Activated CD4-positive, alpha-beta T cell treated with anti-CD3 and anti-CD28 coated beads for 36 hours (primary cell): ENCODE results near the gene DGKI. TPM values are rescaled to one million over a fixed set of nuclear protein-coding genes. Genes with fewer than 3 reads are reported as not detected.

Source experiments
- ATAC-seq: fragments of 200-7000 bp; cut with Tn5 transposase; one replicate; pipeline ENCODE4 v1.10.0; 2021; ENCODE audit warnings: mild to moderate bottlenecking, moderate library complexity
- CTCF ChIA-PET: fragments of 350-600 bp; sonication (Branson Sonifier 250); formaldehyde crosslinking; loops from one replicate; lab custom pipeline; 2021; ENCODE audit warnings: antibody characterized with exemption; lab: Charles Lee
- POLR2A ChIA-PET: fragments of 350-600 bp; sonication (Branson Sonifier 250); formaldehyde crosslinking; loops from one replicate; lab custom pipeline; 2021; ENCODE audit warnings: antibody characterized with exemption, inconsistent platforms; lab: Charles Lee
- DNase-seq: peaks from one replicate; pipeline ENCODE4 v3.0.0-alpha.2; 2020
- H3K27ac Mint-ChIP-seq: one replicate; pipeline ENCODE4 v1.8.0; 2021; ENCODE audit warnings: mixed read lengths
- H3K27me3 Mint-ChIP-seq: one replicate; pipeline ENCODE4 v1.8.0; 2021; ENCODE audit warnings: mixed read lengths
- H3K36me3 Mint-ChIP-seq: one replicate; pipeline ENCODE4 v1.8.0; 2021; ENCODE audit warnings: low read depth, mixed read lengths
- H3K4me1 Mint-ChIP-seq: one replicate; pipeline ENCODE4 v1.8.0; 2021; ENCODE audit warnings: mixed read lengths
- H3K4me3 Mint-ChIP-seq: one replicate; pipeline ENCODE4 v1.8.0; 2021; ENCODE audit warnings: mild to moderate bottlenecking, moderate library complexity, mixed read lengths
- H3K9me3 Mint-ChIP-seq: one replicate; pipeline ENCODE4 v1.8.0; 2021; ENCODE audit warnings: low read depth, mixed read lengths
- intact Hi-C, 2 experiments: fragments of 100-400 bp; cut with DNase I in 1 of 2; cut with micrococcal nuclease in 1 of 2; formaldehyde crosslinking; loops; one replicate each; pipeline versions ENCODE4 v1.14.2 to v1.15.1; 2022 to 2024; cut with DNase I, micrococcal nuclease
- total RNA-seq, 2 experiments: library from RNA; stranded (reverse); gene quantifications; one replicate each; pipeline ENCODE4 v1.2.3, GENCODE V29; 2021

The DGKI gene
- total RNA-seq, 2 experiments from 2014 or later = 2.9 to 3.0 TPM

GRCh38 chr7:137871170-137871915 lies 24.6 kb upstream of the DGKI start:
- Mint-ChIP-seq H3K27me3 (no peaks in the 10 kb centered on the region), H3K27ac (no peak overlapping the region), H3K9me3 (peaks cover 2% of the 10 kb centered on the region), H3K4me1 (peaks cover 16% of the 10 kb centered on the region), H3K36me3 (peaks cover 35% of the 10 kb centered on the region), H3K4me3 (no peak overlapping the region)
- ATAC-seq (no peak), DNase-seq (no peak)
- intact Hi-C loops = no loop called here
- ChIA-PET CTCF (interaction anchor here (1.9 kb wide), 1 partner anchor 19 kb away, joined by 5 read pairs; no protein-coding TSS in a partner anchor), POLR2A (interaction anchor here (0.7 kb wide), 1 partner anchor 19 kb away, joined by 4 read pairs; no protein-coding TSS in a partner anchor)

GRCh38 chr7:137870684-137871083 lies 23.9 kb upstream of the DGKI start:
- DNase-seq (no peak), ATAC-seq (no peak)
- Mint-ChIP-seq H3K4me1 (peaks cover 16% of the 10 kb centered on the region), H3K27me3 (no peaks in the 10 kb centered on the region), H3K9me3 (peaks cover 4% of the 10 kb centered on the region), H3K27ac (no peak overlapping the region), H3K36me3 (peaks cover 40% of the 10 kb centered on the region), H3K4me3 (no peak overlapping the region)
- intact Hi-C loops = no loop called here
- ChIA-PET CTCF (interaction anchor here (1.9 kb wide), 1 partner anchor 20 kb away, joined by 5 read pairs; no protein-coding TSS in a partner anchor), POLR2A (no interaction called here)

GRCh38 chr7:137870078-137870477 lies 23.3 kb upstream of the DGKI start:
- H3K27ac Mint-ChIP-seq = no peak overlapping the region
- intact Hi-C loops = no loop called here
- CTCF ChIA-PET = interaction anchor here (1.9 kb wide), 1 partner anchor 20 kb away, joined by 5 read pairs; no protein-coding TSS in a partner anchor
- no peak overlapping the region for H3K4me3 Mint-ChIP-seq
- DNase-seq (no peak), ATAC-seq (no peak)
- H3K27me3 Mint-ChIP-seq = no peaks in the 10 kb centered on the region
- H3K36me3 Mint-ChIP-seq = peaks cover 38% of the 10 kb centered on the region
- POLR2A ChIA-PET = no interaction called here
- peaks cover 4% of the 10 kb centered on the region for H3K9me3 Mint-ChIP-seq
- peaks cover 16% of the 10 kb centered on the region for H3K4me1 Mint-ChIP-seq

- no peak overlapping the region for H3K27ac Mint-ChIP-seq
- peaks cover 16% of the 10 kb centered on the region for H3K4me1 Mint-ChIP-seq
- H3K36me3 Mint-ChIP-seq = peaks cover 36% of the 10 kb centered on the region
- no peak overlapping the region for H3K4me3 Mint-ChIP-seq
- peaks cover 4% of the 10 kb centered on the region for H3K9me3 Mint-ChIP-seq
- CTCF ChIA-PET = interaction anchor here (1.9 kb wide), 1 partner anchor 21 kb away, joined by 5 read pairs; no protein-coding TSS in a partner anchor
- ATAC-seq (no peak), DNase-seq (no peak)
- no peaks in the 10 kb centered on the region for H3K27me3 Mint-ChIP-seq
- intact Hi-C loops = no loop called here
- POLR2A ChIA-PET = no interaction called here
Observed at GRCh38 chr7:137869260-137869659, 22.5 kb upstream of the DGKI start.

GRCh38 chr7:137867289-137867688 lies 20.5 kb upstream of the DGKI start:
- Mint-ChIP-seq H3K4me1 (peaks cover 4% of the 10 kb centered on the region), H3K4me3 (no peak overlapping the region), H3K36me3 (peaks cover 29% of the 10 kb centered on the region), H3K9me3 (peaks cover 4% of the 10 kb centered on the region), H3K27me3 (no peaks in the 10 kb centered on the region), H3K27ac (no peak overlapping the region)
- ATAC-seq (no peak), DNase-seq (no peak)
- CTCF ChIA-PET = no interaction called here
- POLR2A ChIA-PET = no interaction called here
- intact Hi-C loops = no loop called here

- CTCF ChIA-PET = no interaction called here
- ATAC-seq (no peak), DNase-seq (no peak)
- peaks cover 4% of the 10 kb centered on the region for H3K9me3 Mint-ChIP-seq
- POLR2A ChIA-PET = no interaction called here
- H3K4me3 Mint-ChIP-seq = no peak overlapping the region
- H3K4me1 Mint-ChIP-seq = peaks cover 2% of the 10 kb centered on the region
- intact Hi-C loops = no loop called here
- H3K27me3 Mint-ChIP-seq = no peaks in the 10 kb centered on the region
- H3K27ac Mint-ChIP-seq = no peak overlapping the region
- peaks cover 25% of the 10 kb centered on the region for H3K36me3 Mint-ChIP-seq
Observed at GRCh38 chr7:137865764-137866163, 19.0 kb upstream of the DGKI start.

- ATAC-seq = no peak
- intact Hi-C loops = no loop called here
- POLR2A ChIA-PET = no interaction called here
- CTCF ChIA-PET = interaction anchor here (0.7 to 1.1 kb wide), 3 partner anchors 38 to 1899 kb away, joined by 3 to 5 read pairs (median 4); no protein-coding TSS in a partner anchor
- DNase-seq = no peak
- no peaks in the 10 kb centered on the region for H3K4me1 Mint-ChIP-seq
- no peak overlapping the region for H3K4me3 Mint-ChIP-seq
- H3K9me3 Mint-ChIP-seq = peaks cover 2% of the 10 kb centered on the region
- no peak overlapping the region for H3K27ac Mint-ChIP-seq
- peaks cover 20% of the 10 kb centered on the region for H3K36me3 Mint-ChIP-seq
- no peaks in the 10 kb centered on the region for H3K27me3 Mint-ChIP-seq
Observed at GRCh38 chr7:137862964-137863363, 16.2 kb upstream of the DGKI start.

GRCh38 chr7:137862358-137862757 lies 15.6 kb upstream of the DGKI start:
- peaks cover 14% of the 10 kb centered on the region for H3K36me3 Mint-ChIP-seq
- H3K9me3 Mint-ChIP-seq = peaks cover 2% of the 10 kb centered on the region
- H3K4me3 Mint-ChIP-seq = no peak overlapping the region
- ChIA-PET CTCF (interaction anchor here (0.8 to 1.1 kb wide), 2 partner anchors 206 to 1899 kb away, joined by 3 to 4 read pairs; no protein-coding TSS in a partner anchor), POLR2A (no interaction called here)
- no peaks in the 10 kb centered on the region for H3K4me1 Mint-ChIP-seq
- intact Hi-C loops = no loop called here
- H3K27me3 Mint-ChIP-seq = no peaks in the 10 kb centered on the region
- ATAC-seq (no peak), DNase-seq (no peak)
- no peak overlapping the region for H3K27ac Mint-ChIP-seq

- Mint-ChIP-seq H3K4me3 (no peak overlapping the region), H3K4me1 (no peaks in the 10 kb centered on the region), H3K36me3 (peaks cover 2% of the 10 kb centered on the region), H3K9me3 (no peaks in the 10 kb centered on the region), H3K27me3 (no peaks in the 10 kb centered on the region), H3K27ac (no peak overlapping the region)
- no peak for ATAC-seq
- intact Hi-C loops = no loop called here
- ChIA-PET CTCF (no interaction called here), POLR2A (no interaction called here)
- no peak for DNase-seq
Observed at GRCh38 chr7:137860542-137860941, 13.8 kb upstream of the DGKI start.

- Mint-ChIP-seq H3K4me3 (no peak overlapping the region), H3K27me3 (peaks cover 18% of the 10 kb centered on the region), H3K9me3 (no peaks in the 10 kb centered on the region), H3K4me1 (peaks cover 4% of the 10 kb centered on the region), H3K36me3 (no peaks in the 10 kb centered on the region), H3K27ac (no peak overlapping the region)
- ChIA-PET CTCF (interaction anchor here (1.4 kb wide), 1 partner anchor 13 kb away, joined by 3 read pairs; no protein-coding TSS in a partner anchor), POLR2A (interaction anchor here (0.6 kb wide), 1 partner anchor 18 kb away, joined by 4 read pairs; no protein-coding TSS in a partner anchor)
- no peak for ATAC-seq
- DNase-seq = no peak
- intact Hi-C loops = no loop called here
Observed at GRCh38 chr7:137853053-137853452, 6.3 kb upstream of the DGKI start.

- Mint-ChIP-seq H3K36me3 (no peaks in the 10 kb centered on the region), H3K27me3 (peaks cover 26% of the 10 kb centered on the region), H3K4me1 (peaks cover 4% of the 10 kb centered on the region), H3K4me3 (no peak overlapping the region), H3K9me3 (no peaks in the 10 kb centered on the region), H3K27ac (no peak overlapping the region)
- POLR2A ChIA-PET = no interaction called here
- DNase-seq (no peak), ATAC-seq (no peak)
- CTCF ChIA-PET = no interaction called here
- intact Hi-C loops = no loop called here
Observed at GRCh38 chr7:137852108-137852507, 5.3 kb upstream of the DGKI start.
